Right forelimb (tissue), 1 donor: ENCODE results near the gene RHOV.

ENCODE experiments used
- DNase-seq: peaks from one replicate; pipeline ENCODE4 v3.0.0-alpha.2; 2018

The RHOV gene

GRCh38 chr15:40902605-40903561 lies 28.8 kb upstream of the RHOV start:
- DNase-seq: peak; percentile 44

- DNase-seq: no peak
Observed at GRCh38 chr15:40901053-40901443, 27.0 kb upstream of the RHOV start.

GRCh38 chr15:40900256-40901052 lies 26.4 kb upstream of the RHOV start:
- DNase-seq: no peak

- no peak for DNase-seq
Observed at GRCh38 chr15:40899536-40900207, 25.6 kb upstream of the RHOV start.

GRCh38 chr15:40894681-40895448 lies 20.8 kb upstream of the RHOV start:
- DNase-seq: peak; percentile 71

GRCh38 chr15:40893733-40894680 lies 20.0 kb upstream of the RHOV start, which contains the start of gene VPS18:
Gene VPS18, plus strand, starts transcription at chr15:40894450. Its CDS starts 319 bp downstream, at chr15:40894769.
- DNase-seq: peak; percentile 100

- no peak for DNase-seq
Observed at GRCh38 chr15:40893019-40893670, 19.1 kb upstream of the RHOV start.

- DNase-seq: no peak
Observed at GRCh38 chr15:40892447-40893012, 18.5 kb upstream of the RHOV start.

- DNase-seq: no peak
Observed at GRCh38 chr15:40891810-40892446, 17.9 kb upstream of the RHOV start.

GRCh38 chr15:40891138-40891537 lies 17.1 kb upstream of the RHOV start:
- DNase-seq: no peak

- DNase-seq: no peak
Observed at GRCh38 chr15:40889112-40889511, 15.1 kb upstream of the RHOV start.

- DNase-seq: no peak
Observed at GRCh38 chr15:40886586-40886985, 12.6 kb upstream of the RHOV start.

GRCh38 chr15:40881351-40881750 lies 7.3 kb upstream of the RHOV start:
- DNase-seq: no peak

- no peak for DNase-seq
Observed at GRCh38 chr15:40879609-40880008, 5.6 kb upstream of the RHOV start.

GRCh38 chr15:40878785-40879184 lies 4.8 kb upstream of the RHOV start:
- DNase-seq: no peak

GRCh38 chr15:40877694-40878093 lies 3.7 kb upstream of the RHOV start:
- no peak for DNase-seq

GRCh38 chr15:40875991-40876730 lies 2.1 kb upstream of the RHOV start:
- DNase-seq: no peak

GRCh38 chr15:40872791-40873693 lies 992 bp downstream of the RHOV start:
- no peak for DNase-seq
